Stimulated activated CD4-positive, alpha-beta T cell treated with anti-CD3 and anti-CD28 coated beads, Interleukin-1b, Interleukin-23, amount 100 ng/mL, for 4 hours (primary cell): Measurements from ENCODE around the gene NCCRP1.
"Not testable (repeated sequence)": the region's sequence is repeated elsewhere in the genome, so short reads cannot be mapped to it uniquely, and the experiment has no call there.

ENCODE experiments used
- DNase-seq, 2 donors: peaks; one replicate each; pipeline ENCODE4 v3.0.0-alpha.2; 2020; ENCODE audit warnings: low read depth in 2 of 2

The NCCRP1 gene

GRCh38 chr19:39207293-39207836 is 10.6 kb downstream of the NCCRP1 start:
- no peak for DNase-seq

GRCh38 chr19:39208175-39208795 is 11.5 kb downstream of the NCCRP1 start:
- DNase-seq = no peak

- no peak for DNase-seq
Observed at GRCh38 chr19:39209196-39209595, 12.4 kb downstream of the NCCRP1 start.

GRCh38 chr19:39211731-39212374 is 15.1 kb downstream of the NCCRP1 start:
- no peak for DNase-seq

- DNase-seq = peak; percentile 42 to 46
Observed at GRCh38 chr19:39212375-39212742, 15.6 kb downstream of the NCCRP1 start.

GRCh38 chr19:39215323-39215722 is 18.6 kb downstream of the NCCRP1 start:
- not testable (repeated sequence) for DNase-seq

- no peak for DNase-seq
Observed at GRCh38 chr19:39217094-39217493, 20.3 kb downstream of the NCCRP1 start.

GRCh38 chr19:39218230-39219007 is 21.7 kb downstream of the NCCRP1 start:
- no peak for DNase-seq

GRCh38 chr19:39219108-39219507 is 22.3 kb downstream of the NCCRP1 start:
- DNase-seq = not testable (repeated sequence)

- no peak for DNase-seq
Observed at GRCh38 chr19:39223703-39224279, 27.0 kb downstream of the NCCRP1 start.

GRCh38 chr19:39224910-39225309 is 28.1 kb downstream of the NCCRP1 start:
- no peak for DNase-seq

- DNase-seq = no peak
Observed at GRCh38 chr19:39230096-39230764, 33.5 kb downstream of the NCCRP1 start.

GRCh38 chr19:39232708-39233107 is 35.9 kb downstream of the NCCRP1 start:
- DNase-seq = no peak

- DNase-seq = no peak
Observed at GRCh38 chr19:39236527-39236926, 39.8 kb downstream of the NCCRP1 start.

GRCh38 chr19:39237200-39238184 is 40.7 kb downstream of the NCCRP1 start:
- DNase-seq = peak in 1 of 2 donors; percentile 38

GRCh38 chr19:39238209-39238608 is 41.4 kb downstream of the NCCRP1 start:
- no peak for DNase-seq

GRCh38 chr19:39238944-39239343 is 42.2 kb downstream of the NCCRP1 start:
- no peak for DNase-seq

GRCh38 chr19:39240421-39240820 is 43.7 kb downstream of the NCCRP1 start:
- DNase-seq = no peak

- DNase-seq = not testable (repeated sequence)
Observed at GRCh38 chr19:39243741-39244140, 47.0 kb downstream of the NCCRP1 start.

- not testable (repeated sequence) for DNase-seq
Observed at GRCh38 chr19:39244410-39245100, 47.8 kb downstream of the NCCRP1 start, which contains the start of gene IFNL3. Gene IFNL3 (minus strand): TSS chr19:39245006. CDS start chr19:39244967, 39 bp downstream.
